Rectal smooth muscle tissue (tissue), 1 donor: ENCODE data around the gene IGF2BP3.
"Not testable (repeated sequence)": the region's sequence is repeated elsewhere in the genome, so short reads cannot be mapped to it uniquely, and the experiment has no call there.

Experiments used
- H3K27ac ChIP-seq: one replicate; pipeline ENCODE4 v1.7.0; 2013; ENCODE audit warnings: low read depth, low read length, inconsistent platforms
- H3K27me3 ChIP-seq: one replicate; pipeline ENCODE4 v1.7.0; 2013; ENCODE audit warnings: low read length; ENCODE audit not compliant: control insufficient read depth, insufficient read depth
- H3K36me3 ChIP-seq: one replicate; pipeline ENCODE4 v1.7.0; 2013; ENCODE audit warnings: low read length; ENCODE audit not compliant: control insufficient read depth, insufficient read depth
- H3K4me1 ChIP-seq: one replicate; pipeline ENCODE4 v1.7.0; 2013; ENCODE audit warnings: low read length; ENCODE audit not compliant: control insufficient read depth, insufficient read depth
- H3K4me3 ChIP-seq: one replicate; pipeline ENCODE4 v1.7.0; 2013; ENCODE audit warnings: low read length
- H3K9ac ChIP-seq: one replicate; pipeline ENCODE4 v1.7.0; 2013; ENCODE audit warnings: low read length

IGF2BP3 gene

DNA sequence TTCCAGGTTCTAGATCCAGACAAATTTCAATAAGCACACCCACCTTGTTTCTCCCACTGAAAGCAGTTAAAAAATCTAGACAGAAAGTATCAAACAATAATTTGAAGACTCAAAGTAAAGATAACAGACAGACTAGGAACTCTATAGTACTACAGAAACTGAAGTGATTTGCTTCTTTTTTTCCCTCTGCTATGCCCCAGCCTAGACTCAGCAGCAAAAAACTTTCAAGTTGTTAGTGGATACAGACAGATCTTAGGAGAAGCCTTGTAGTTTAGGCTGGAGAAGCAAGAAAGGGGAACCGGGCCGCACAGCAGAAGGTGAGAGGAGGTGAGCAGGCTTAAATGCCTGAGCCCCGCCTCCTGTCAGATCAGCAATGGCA is 65.1 kb downstream of the IGF2BP3 start:
- Histone ChIP-seq H3K4me1 (no peaks in the 10 kb centered on the region), H3K36me3 (no peaks in the 10 kb centered on the region), H3K27me3 (no peaks in the 10 kb centered on the region), H3K4me3 (no peak overlapping the region), H3K27ac (no peak overlapping the region), H3K9ac (no peak overlapping the region)

DNA sequence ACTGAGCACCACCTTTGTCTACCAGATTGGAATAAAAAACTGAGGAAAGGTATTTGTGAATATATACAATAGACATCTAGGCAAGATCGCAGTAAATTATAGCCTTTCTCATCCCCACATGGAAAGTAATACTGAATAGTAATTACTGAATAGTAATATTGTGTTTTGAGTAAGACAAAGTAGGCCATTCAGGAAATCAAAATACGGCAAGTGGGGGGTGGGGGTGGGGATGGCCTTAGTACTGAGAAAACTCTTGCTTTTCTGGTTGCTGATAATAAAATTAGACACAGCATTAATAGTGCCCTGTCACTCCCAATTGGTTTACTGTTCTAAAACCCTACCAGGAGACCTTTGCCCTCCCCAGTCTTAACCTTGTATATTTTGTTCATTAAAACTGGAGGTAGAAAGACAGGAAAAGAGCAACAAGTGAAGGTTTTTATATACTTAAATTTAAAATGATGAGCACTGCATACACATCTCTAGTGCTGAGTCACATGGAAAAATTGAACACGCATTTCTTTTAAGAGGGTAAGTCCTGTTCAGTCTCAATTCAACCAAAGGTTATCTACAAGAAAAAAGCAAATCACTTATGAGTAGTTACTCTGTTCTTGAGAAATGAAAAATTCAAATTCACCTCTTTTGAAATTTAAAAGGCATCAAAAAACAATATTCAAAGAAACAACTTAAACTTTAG is 65.6 kb downstream of the IGF2BP3 start:
- no peak overlapping the region for H3K9ac ChIP-seq
- no peaks in the 10 kb centered on the region for H3K4me1 ChIP-seq
- H3K27me3 ChIP-seq, result no peaks in the 10 kb centered on the region

DNA sequence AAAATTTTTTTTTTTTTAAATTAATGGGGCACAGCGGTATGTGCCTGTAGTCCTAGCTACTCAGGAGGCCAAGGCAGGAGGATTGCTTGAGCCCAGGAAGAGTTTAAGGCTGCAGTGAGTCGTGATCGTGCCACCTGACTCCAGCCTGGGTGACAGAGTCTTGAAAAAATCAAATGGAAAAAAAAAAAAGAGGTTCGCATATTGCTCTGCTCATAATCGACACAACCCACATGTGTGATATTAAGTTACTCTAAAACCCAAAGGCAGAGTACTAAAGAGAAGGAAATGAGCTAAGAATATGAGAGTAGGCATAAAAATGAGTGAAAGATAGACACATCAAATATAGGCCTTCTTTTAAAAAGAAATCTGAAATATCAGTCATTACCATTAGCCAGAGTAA is 66.3 kb downstream of the IGF2BP3 start:
- Histone ChIP-seq H3K4me1 (no peaks in the 10 kb centered on the region), H3K27me3 (no peaks in the 10 kb centered on the region), H3K27ac (no peak overlapping the region), H3K36me3 (no peaks in the 10 kb centered on the region), H3K4me3 (no peak overlapping the region), H3K9ac (no peak overlapping the region)

More for the DNA sequence above, 65.6 kb downstream of the IGF2BP3 start:
- H3K27ac ChIP-seq, result no peak overlapping the region
- no peak overlapping the region for H3K4me3 ChIP-seq
- no peaks in the 10 kb centered on the region for H3K36me3 ChIP-seq

DNA sequence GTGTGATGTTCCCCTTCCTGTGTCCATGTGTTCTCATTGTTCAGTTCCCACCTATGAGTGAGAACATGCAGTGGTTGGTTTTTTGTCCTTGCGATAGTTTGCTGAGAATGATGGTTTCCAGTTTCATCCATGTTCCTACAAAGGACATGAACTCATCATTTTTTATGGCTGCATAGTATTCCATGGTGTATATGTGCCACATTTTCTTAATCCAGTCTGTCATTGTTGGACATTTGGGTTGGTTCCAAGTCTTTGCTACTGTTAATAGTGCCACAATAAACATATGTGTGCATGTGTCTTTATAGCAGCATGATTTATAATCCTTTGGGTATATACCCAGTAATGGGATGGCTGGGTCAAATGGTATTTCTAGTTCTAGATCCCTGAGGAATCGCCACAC is 72.2 kb downstream of the IGF2BP3 start:
- H3K27me3 ChIP-seq, H3K4me1 ChIP-seq, H3K27ac ChIP-seq, H3K4me3 ChIP-seq, H3K36me3 ChIP-seq, H3K9ac ChIP-seq: not testable (repeated sequence)

DNA sequence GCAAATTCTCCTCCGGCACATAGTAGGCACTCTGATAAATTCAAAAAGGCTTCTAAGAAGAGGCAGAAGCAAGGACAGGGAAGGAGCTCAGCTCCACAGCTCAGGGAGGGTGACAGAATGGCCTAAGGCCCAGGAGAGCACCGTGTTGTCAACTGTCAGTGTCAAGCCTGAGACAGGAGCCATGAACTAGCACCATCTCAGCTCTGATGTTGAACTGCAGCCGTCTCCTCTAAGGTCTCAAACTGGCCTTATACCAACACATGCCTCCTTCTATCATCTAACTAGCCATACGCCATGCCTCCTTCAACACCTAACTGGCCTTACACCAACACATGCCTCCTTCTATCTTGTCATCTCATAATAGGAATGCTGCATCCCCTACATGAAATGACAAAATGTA is 73.0 kb downstream of the IGF2BP3 start:
- Histone ChIP-seq H3K36me3 (no peaks in the 10 kb centered on the region), H3K4me1 (peaks cover 6% of the 10 kb centered on the region), H3K27me3 (no peaks in the 10 kb centered on the region)

DNA sequence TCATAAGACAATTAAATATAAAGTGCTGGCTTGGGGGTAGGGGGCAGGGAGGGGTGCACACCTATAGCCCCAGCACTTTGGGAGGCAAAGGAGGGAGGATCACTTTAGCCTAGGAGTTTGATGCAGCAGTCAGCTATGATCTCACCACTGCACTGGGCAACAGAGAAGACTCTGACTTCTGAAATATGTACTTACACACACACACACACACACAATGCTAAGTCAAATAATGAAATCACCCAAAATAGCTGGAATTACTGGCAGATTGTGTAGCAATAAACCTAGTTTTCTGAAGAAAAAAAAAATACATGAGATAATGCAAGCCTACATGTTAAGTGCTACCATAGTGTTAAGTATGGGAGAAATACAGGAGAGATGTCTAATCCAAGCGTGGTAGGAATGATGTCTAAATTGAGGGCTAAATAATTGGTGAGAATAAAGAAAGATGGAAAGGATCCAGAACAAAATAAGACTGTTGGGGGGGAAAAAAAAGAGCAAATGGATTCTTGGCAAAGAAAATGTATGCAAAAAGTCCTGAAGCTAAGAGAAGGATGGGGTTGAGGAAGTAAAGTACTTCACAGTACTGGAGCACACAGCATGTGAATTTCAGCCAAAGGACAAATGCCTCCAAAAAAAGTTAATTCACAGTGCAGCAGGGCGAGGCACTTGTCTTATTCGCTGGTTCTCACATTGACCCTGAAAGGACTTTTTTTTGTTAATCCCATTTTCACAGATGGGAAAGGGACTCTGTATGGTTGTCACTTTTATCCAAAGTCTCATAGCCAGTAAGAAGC is 73.9 kb downstream of the IGF2BP3 start:
- no peaks in the 10 kb centered on the region for H3K27me3 ChIP-seq
- H3K9ac ChIP-seq, result no peak overlapping the region
- peaks cover 6% of the 10 kb centered on the region for H3K4me1 ChIP-seq
- no peak overlapping the region for H3K4me3 ChIP-seq
- H3K36me3 ChIP-seq, result no peaks in the 10 kb centered on the region
- no peak overlapping the region for H3K27ac ChIP-seq

More for the DNA sequence above, 73.0 kb downstream of the IGF2BP3 start:
- Histone ChIP-seq H3K27ac (no peak overlapping the region), H3K9ac (no peak overlapping the region), H3K4me3 (no peak overlapping the region)

- no peak overlapping the region for H3K4me3 ChIP-seq
- peak overlapping the region; percentile 68 for H3K27ac ChIP-seq
- H3K27me3 ChIP-seq, result no peaks in the 10 kb centered on the region
- H3K9ac ChIP-seq, result no peak overlapping the region
- H3K36me3 ChIP-seq, result no peaks in the 10 kb centered on the region
- H3K4me1 ChIP-seq, result peaks cover 9% of the 10 kb centered on the region
Measured at GRCh38 chr7:23394488-23395171, 75.7 kb downstream of the IGF2BP3 start.

DNA sequence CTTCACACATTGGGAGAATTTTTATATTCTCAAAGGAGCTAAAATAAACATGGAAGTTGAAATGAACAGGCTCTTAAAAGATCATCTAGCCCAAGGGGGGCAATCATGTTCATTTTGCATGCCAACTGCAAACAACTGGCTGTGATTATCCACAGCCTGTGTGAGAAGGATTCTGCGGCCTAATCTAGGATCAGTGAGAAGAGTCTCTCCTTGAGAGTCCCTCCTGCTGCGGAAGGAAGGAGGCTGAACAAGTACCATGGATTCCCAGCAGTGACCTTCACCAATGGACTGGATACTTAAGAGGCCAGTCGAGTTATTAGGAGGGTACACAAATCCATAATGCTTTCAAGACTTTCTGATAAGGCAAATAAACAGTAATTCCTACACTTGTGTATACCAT is 76.7 kb downstream of the IGF2BP3 start:
- Histone ChIP-seq H3K27ac (peak overlapping the region; percentile 68), H3K27me3 (no peaks in the 10 kb centered on the region), H3K9ac (no peak overlapping the region), H3K36me3 (no peaks in the 10 kb centered on the region), H3K4me3 (no peak overlapping the region), H3K4me1 (peaks cover 9% of the 10 kb centered on the region)

- H3K4me3 ChIP-seq, result no peak overlapping the region
- no peaks in the 10 kb centered on the region for H3K27me3 ChIP-seq
- H3K9ac ChIP-seq, result no peak overlapping the region
- peaks cover 9% of the 10 kb centered on the region for H3K4me1 ChIP-seq
- H3K27ac ChIP-seq, result no peak overlapping the region
- H3K36me3 ChIP-seq, result no peaks in the 10 kb centered on the region
Measured at GRCh38 chr7:23389701-23390100, 80.6 kb downstream of the IGF2BP3 start.

GRCh38 chr7:23387583-23387982 is 82.7 kb downstream of the IGF2BP3 start:
- Histone ChIP-seq H3K27me3 (no peaks in the 10 kb centered on the region), H3K9ac (no peak overlapping the region), H3K36me3 (no peaks in the 10 kb centered on the region), H3K4me3 (no peak overlapping the region), H3K4me1 (peaks cover 3% of the 10 kb centered on the region), H3K27ac (no peak overlapping the region)

DNA sequence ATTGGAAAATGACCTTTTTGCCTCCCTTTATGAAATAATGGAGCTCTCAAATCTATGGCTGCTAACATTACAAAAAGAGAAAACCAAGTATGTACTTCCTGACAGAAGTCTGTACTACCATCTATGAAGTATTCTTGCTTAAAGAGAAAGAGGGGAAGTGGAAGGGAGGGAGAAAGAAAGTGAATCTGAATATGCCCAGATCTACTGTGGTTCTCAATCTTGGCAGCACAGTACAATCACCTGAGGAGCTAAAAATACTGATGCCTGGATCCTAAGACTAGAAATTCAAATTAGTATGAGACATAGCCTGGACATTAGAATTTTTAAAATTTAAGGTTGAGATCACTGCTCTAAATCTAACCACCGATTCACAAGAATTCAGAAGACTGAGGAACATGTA is 85.2 kb downstream of the IGF2BP3 start:
- Histone ChIP-seq H3K27me3 (no peaks in the 10 kb centered on the region), H3K4me3 (no peak overlapping the region), H3K4me1 (no peaks in the 10 kb centered on the region), H3K36me3 (no peaks in the 10 kb centered on the region), H3K27ac (no peak overlapping the region), H3K9ac (no peak overlapping the region)

DNA sequence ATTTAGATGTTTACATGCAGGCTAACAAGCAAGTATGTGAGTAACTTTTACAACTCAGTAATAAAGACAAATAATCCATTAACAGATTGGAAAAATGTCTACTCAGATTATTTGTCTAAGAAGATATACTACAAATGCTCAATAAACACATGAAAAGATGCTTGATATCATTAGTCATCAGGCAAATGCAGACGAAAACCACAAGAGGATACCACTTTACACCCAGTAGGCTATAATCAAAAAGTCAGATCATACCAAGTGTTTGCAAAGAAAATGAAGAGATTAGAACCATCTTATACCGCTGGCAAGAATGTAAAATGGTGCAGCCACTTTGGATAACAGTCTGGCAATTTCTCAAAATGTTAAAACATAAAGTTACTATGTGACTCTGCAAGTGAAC is 87.1 kb downstream of the IGF2BP3 start:
- H3K4me3 ChIP-seq, result no peak overlapping the region
- no peaks in the 10 kb centered on the region for H3K27me3 ChIP-seq
- H3K27ac ChIP-seq, result no peak overlapping the region
- no peaks in the 10 kb centered on the region for H3K4me1 ChIP-seq
- H3K36me3 ChIP-seq, result no peaks in the 10 kb centered on the region
- no peak overlapping the region for H3K9ac ChIP-seq
